SK-N-SH (cell line): Measurements from ENCODE around the gene EIF5. TPM values are rescaled to one million over a fixed set of nuclear protein-coding genes. Genes with fewer than 3 reads are reported as not detected.

Source experiments
- CTCF ChIA-PET: fragments of 300-600, 350-600 bp; formaldehyde crosslinking; extraction: SDS; loops from one replicate; lab custom pipeline; 2021; lab: Yijun Ruan, JAX
- POLR2A ChIA-PET: fragments of 350-600 bp; sonication (Branson Sonifier 250); formaldehyde crosslinking; extraction: SDS; loops from one replicate; lab custom pipeline; 2020; ENCODE audit warnings: antibody characterized with exemption, inconsistent platforms; lab: Yijun Ruan, JAX
- DNase-seq: peaks from one replicate; pipeline ENCODE4 v3.0.0; 2012
- H2AFZ ChIP-seq: fragments of 200-600 bp; sonication (generic); 2 replicates; pipeline ENCODE4 v1.8.1; 2016; ENCODE audit warnings: antibody characterized with exemption, mild to moderate bottlenecking, low read depth
- H3F3A ChIP-seq: fragments of 200-600 bp; sonication (generic); replicated peaks from 2 replicates; pipeline ENCODE3; 2016; ENCODE audit warnings: antibody characterized with exemption, mild to moderate bottlenecking; ENCODE audit not compliant: insufficient read depth
- H3K27ac ChIP-seq, 2 experiments: fragments of 200-500 bp in 1 of 2; fragments of 200-600 bp in 1 of 2; sonication (Bioruptor generic) in 1 of 2; sonication (generic), shearing (Covaris generic) in 1 of 2; 2 replicates each; pipeline versions ENCODE4 v1.5.1 to v1.6.1; 2014 to 2016; ENCODE audit warnings: low read depth in 2 of 2, inconsistent platforms in 1 of 2, low read length in 1 of 2, mild to moderate bottlenecking in 1 of 2, mixed read lengths in 1 of 2
- H3K27me3 ChIP-seq: fragments of 200-600 bp; sonication (generic), shearing (Covaris generic); 2 replicates; pipeline ENCODE4 v1.6.1; 2016; ENCODE audit warnings: mixed run types; ENCODE audit not compliant: insufficient read depth
- H3K36me3 ChIP-seq, 2 experiments: fragments of 200-500 bp in 1 of 2; fragments of 200-600 bp in 1 of 2; sonication (Bioruptor generic) in 1 of 2; sonication (generic) in 1 of 2; replicated peaks in 1 of 2; 2 replicates each; pipeline versions ENCODE3 to v1.5.1; 2014 to 2016; ENCODE audit warnings: low read length in 1 of 2, mild to moderate bottlenecking in 1 of 2; ENCODE audit not compliant: insufficient read depth in 2 of 2, control insufficient read depth in 1 of 2
- H3K4me1 ChIP-seq, 2 experiments: fragments of 200-500 bp in 1 of 2; fragments of 200-600 bp in 1 of 2; sonication (Bioruptor generic) in 1 of 2; sonication (generic), shearing (Covaris generic) in 1 of 2; 2 replicates each; pipeline versions ENCODE4 v1.5.1 to v1.6.1; 2014 to 2016; ENCODE audit warnings: low read depth in 1 of 2, low read length in 1 of 2, mixed run types in 1 of 2; ENCODE audit not compliant: insufficient read depth in 2 of 2, control insufficient read depth in 1 of 2
- H3K4me2 ChIP-seq: fragments of 200-600 bp; sonication (generic), shearing (Covaris generic); 2 replicates; pipeline ENCODE4 v1.6.1; 2017; ENCODE audit warnings: mixed run types
- H3K4me3 ChIP-seq, 2 experiments: fragments of 200-500 bp in 1 of 2; fragments of 200-600 bp in 1 of 2; sonication (Bioruptor generic) in 1 of 2; sonication (generic), shearing (Covaris generic) in 1 of 2; 2 replicates each; pipeline versions ENCODE4 v1.5.1 to v1.8.1; 2014 to 2016; ENCODE audit warnings: low read depth in 2 of 2, inconsistent platforms in 1 of 2, low read length in 1 of 2, mild to moderate bottlenecking in 1 of 2, mixed read lengths in 1 of 2, moderate library complexity in 1 of 2
- H3K79me2 ChIP-seq: fragments of 200-600 bp; sonication (generic); 2 replicates; pipeline ENCODE4 v1.8.1; 2017; ENCODE audit warnings: mild to moderate bottlenecking; ENCODE audit not compliant: insufficient read depth
- H3K9ac ChIP-seq: fragments of 200-600 bp; sonication (generic); 2 replicates; pipeline ENCODE4 v1.6.1; 2017; ENCODE audit warnings: mixed run types
- H3K9me2 ChIP-seq: fragments of 200-600 bp; sonication (generic); 2 replicates; pipeline ENCODE4 v1.6.1; 2017; ENCODE audit warnings: mixed run types
- H3K9me3 ChIP-seq: fragments of 200-600 bp; sonication (generic); 2 replicates; pipeline ENCODE4 v1.6.1; 2017; ENCODE audit warnings: mixed run types, mild to moderate bottlenecking, moderate library complexity
- H4K20me1 ChIP-seq: fragments of 200-600 bp; sonication (generic); 2 replicates; pipeline ENCODE4 v1.6.1; 2017; ENCODE audit warnings: mild to moderate bottlenecking, mixed run types; ENCODE audit not compliant: insufficient read depth
- GATA2 ChIP-seq: sonication (generic); formaldehyde crosslinking; IDR thresholded peaks from 2 replicates; pipeline ENCODE4 v1.5.0; 2020; ENCODE audit warnings: mild to moderate bottlenecking, missing genetic modification reagents
- PBX3 ChIP-seq: IDR thresholded peaks from 2 replicates; pipeline ENCODE4; 2012
- REST ChIP-seq: IDR thresholded peaks from 2 replicates; pipeline ENCODE4 v1.6.1; 2012; ENCODE audit warnings: mild to moderate bottlenecking, low read depth, low read length, moderate library complexity
- USF2 ChIP-seq: fragments of 150-350 bp; IDR thresholded peaks from 2 replicates; pipeline ENCODE4 v1.6.1; 2017; ENCODE audit warnings: antibody characterized with exemption, low read length, low read depth, borderline replicate concordance
- ZBTB33 ChIP-seq: IDR thresholded peaks from 2 replicates; pipeline ENCODE4 v1.4.0; 2012; ENCODE audit warnings: low read depth, borderline replicate concordance
- WGBS: methylation state at CpG from one replicate; pipeline ENCODE4 v1.1.6; 2017; ENCODE audit warnings: low lambda C conversion rate; 5-methylcytosine and 5-hydroxymethylcytosine counted together
- polyA plus RNA-seq, 3 experiments: library from polyadenylated mRNA; depleted of rRNA; stranded (reverse); fragments of >200 nt; gene quantifications; 2 replicates each; pipeline ENCODE4 v1.2.3, GENCODE V29; 2012

EIF5 gene
- polyA plus RNA-seq, 1 of the 3 experiments (the other 2 are of a cell fraction) = 127 TPM

- Histone ChIP-seq H3F3A (no peaks in the 10 kb centered on the region), H3K36me3 (no peaks in the 10 kb centered on the region), H3K27me3 (peaks cover 7% of the 10 kb centered on the region; the same call in 1 of the 2 replicates), H3K9me3 (no peaks in the 10 kb centered on the region), H3K27ac (no peak overlapping the region), H3K4me1 (peaks cover 0 to 3% of the 10 kb centered on the region in 2 experiments; a peak in 1 of 4 replicates), H4K20me1 (no peaks in the 10 kb centered on the region), H3K4me2 (no peak overlapping the region), H2AFZ (no peak overlapping the region), H3K9ac (no peak overlapping the region), H3K79me2 (no peaks in the 10 kb centered on the region), H3K9me2 (no peaks in the 10 kb centered on the region), H3K4me3 (no peak overlapping the region)
- no peak for TF ChIP-seq GATA2
- TF ChIP-seq USF2 = no peak
- no peak for TF ChIP-seq ZBTB33
- no peak for TF ChIP-seq REST
- ChIA-PET CTCF (interaction anchor here (0.9 to 10.7 kb wide), 3 partner anchors 186 to 233 kb away, joined by 3 to 250 read pairs (median 99); no protein-coding TSS in a partner anchor), POLR2A (no interaction called here)
- no peak for DNase-seq
- 74% methylated on average over 3 of the region's 4 CpGs for WGBS
These were observed 44.0 kb upstream of the EIF5 start for GRCh38 chr14:103290056-103290455.

GRCh38 chr14:103290494-103290893, 43.5 kb upstream of the EIF5 start:
- WGBS = 0% methylated on average over 1 of the region's 5 CpGs
- Histone ChIP-seq H3K4me3 (no peak overlapping the region), H3F3A (no peaks in the 10 kb centered on the region), H2AFZ (no peak overlapping the region), H3K27me3 (peaks cover 7% of the 10 kb centered on the region; the same call in 1 of the 2 replicates), H3K9me3 (no peaks in the 10 kb centered on the region), H3K27ac (no peak overlapping the region), H3K9me2 (no peaks in the 10 kb centered on the region), H4K20me1 (no peaks in the 10 kb centered on the region), H3K4me1 (peaks cover 0 to 3% of the 10 kb centered on the region in 2 experiments; a peak in 1 of 4 replicates), H3K79me2 (no peaks in the 10 kb centered on the region), H3K9ac (no peak overlapping the region), H3K36me3 (no peaks in the 10 kb centered on the region), H3K4me2 (no peak overlapping the region)
- ChIA-PET CTCF (interaction anchor here (0.6 to 10.7 kb wide), 6 partner anchors 101 to 234 kb away, joined by 4 to 250 read pairs (median 26); no protein-coding TSS in a partner anchor), POLR2A (no interaction called here)
- TF ChIP-seq PBX3 = no peak
- DNase-seq = no peak
